Measurements from ENCODE around the gene HCN4. TPM values are rescaled to one million over a fixed set of nuclear protein-coding genes. Genes with fewer than 3 reads are reported as not detected.

The HCN4 gene
- total RNA-seq, 6 donors from 2014 or later = under 0.01 to 0.69 (median 0.19) TPM

DNA sequence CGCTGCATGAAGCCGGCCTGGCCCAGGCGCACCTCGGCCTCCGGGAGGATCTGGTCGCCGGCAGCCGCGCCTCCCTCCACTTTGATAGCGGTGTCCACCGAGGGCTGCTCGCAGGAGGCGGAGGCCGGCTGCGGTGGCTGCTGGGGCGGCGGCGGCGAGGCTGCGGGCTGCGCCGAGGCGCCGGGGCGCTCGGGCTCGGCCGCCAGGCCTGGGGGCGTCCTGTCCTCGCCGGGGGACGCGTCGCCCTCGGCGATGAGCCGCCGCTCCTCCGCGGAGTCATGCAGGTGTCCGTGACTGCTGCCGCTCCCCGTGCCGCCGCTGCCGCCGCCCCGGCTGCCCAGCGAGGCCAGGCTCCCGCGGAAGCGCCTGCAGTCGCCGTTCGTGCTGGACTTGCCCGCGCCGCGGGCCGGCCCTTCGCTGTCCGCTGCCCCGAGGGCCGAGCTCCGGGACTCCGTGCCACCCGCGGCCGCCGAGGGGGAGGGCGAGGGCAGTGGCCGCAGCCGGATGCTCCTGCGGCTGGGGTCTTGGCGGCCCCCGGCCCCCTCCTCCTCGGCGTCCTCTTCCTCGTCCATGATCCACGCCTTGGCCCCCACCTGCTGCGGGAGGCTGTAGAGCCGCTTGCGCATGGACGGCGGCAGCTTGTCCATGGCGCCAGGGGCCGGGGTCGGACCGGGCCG, 996 bp downstream of the HCN4 start:
- H3K4me3 ChIP-seq = peak overlapping the region in 3 of 4 donors; percentile 36 to 45 (median 43)
- ATAC-seq (ENCODE audit: low FRiP score in 2 of 2) (no peak), DNase-seq (peak in 1 of 2 donors; percentile 82)
- no peak overlapping the region for H3K27ac ChIP-seq
- H3K27me3 ChIP-seq = peaks cover 0 to 38% (median 21%) of the 10 kb centered on the region in 4 donors
- no peaks in the 10 kb centered on the region for H3K9me3 ChIP-seq
- TF ChIP-seq POLR2AphosphoS5 (IDR thresholded peaks at IDR 0.05) = no peak
- H3K36me3 ChIP-seq = no peaks in the 10 kb centered on the region
- H3K4me1 ChIP-seq = peaks cover 11 to 29% (median 13%) of the 10 kb centered on the region in 4 donors
- WGBS, 2 donors = 0 to 1% methylated on average over 1 to 10 of the region's 90 CpGs

DNA sequence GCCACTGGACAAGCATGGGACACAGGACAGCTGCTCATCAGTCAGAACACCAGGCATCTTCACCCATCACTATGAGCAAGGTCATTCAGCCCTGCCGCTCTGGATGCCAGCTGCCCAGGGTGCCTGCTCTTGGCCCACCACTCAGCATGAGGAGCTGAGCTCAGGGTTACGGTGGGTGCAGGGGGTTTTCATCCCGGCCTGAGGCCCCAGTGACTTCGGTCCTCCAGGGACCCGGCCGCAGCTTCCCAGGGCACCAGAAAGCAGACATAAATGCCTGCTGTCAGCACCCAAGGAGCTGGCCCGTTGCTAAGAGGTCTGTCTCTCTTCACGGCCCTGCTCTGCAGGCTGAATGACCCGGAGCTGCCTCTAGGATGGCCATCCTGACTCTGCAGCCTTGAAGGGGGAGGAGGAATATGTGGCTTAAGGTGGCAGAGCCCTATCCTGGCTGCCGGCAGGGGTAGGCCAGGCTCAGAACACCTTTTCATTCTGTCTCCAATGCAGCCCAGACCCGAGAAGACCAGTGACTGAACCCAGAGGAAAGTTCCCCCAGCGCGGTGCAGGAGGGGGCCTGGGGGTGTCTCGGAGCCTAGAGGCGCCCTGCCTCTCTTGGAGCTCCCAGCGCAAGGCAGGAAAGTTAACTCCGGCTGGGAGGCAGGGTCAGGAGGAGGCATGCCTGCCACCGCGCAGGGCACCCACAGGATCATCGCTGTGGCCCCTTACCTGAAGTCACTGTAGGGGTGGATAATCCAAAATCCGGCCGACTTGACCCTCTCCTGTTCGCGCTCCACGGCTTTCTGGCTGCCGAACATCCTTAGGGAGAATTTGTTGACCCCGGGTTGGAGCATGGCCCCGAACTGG, 1.8 kb downstream of the HCN4 start:
- WGBS, 2 donors = 25% methylated on average over 26 of the region's 28 CpGs; no CpG with 5 or more reads in 1 of the 2 donors
- Histone ChIP-seq H3K27ac (no peak overlapping the region), H3K9me3 (no peaks in the 10 kb centered on the region), H3K4me3 (peak overlapping the region in 3 of 4 donors; percentile 36 to 45 (median 43)), H3K36me3 (no peaks in the 10 kb centered on the region), H3K4me1 (peaks cover 11 to 29% (median 13%) of the 10 kb centered on the region in 4 donors), H3K27me3 (peaks cover 0 to 38% (median 21%) of the 10 kb centered on the region in 4 donors)
- ATAC-seq (ENCODE audit: low FRiP score in 2 of 2) (no peak), DNase-seq (peak in 1 of 2 donors; percentile 52)
- TF ChIP-seq EP300 (IDR thresholded peaks at IDR 0.05) = no peak
- TF ChIP-seq, protein P1, sequence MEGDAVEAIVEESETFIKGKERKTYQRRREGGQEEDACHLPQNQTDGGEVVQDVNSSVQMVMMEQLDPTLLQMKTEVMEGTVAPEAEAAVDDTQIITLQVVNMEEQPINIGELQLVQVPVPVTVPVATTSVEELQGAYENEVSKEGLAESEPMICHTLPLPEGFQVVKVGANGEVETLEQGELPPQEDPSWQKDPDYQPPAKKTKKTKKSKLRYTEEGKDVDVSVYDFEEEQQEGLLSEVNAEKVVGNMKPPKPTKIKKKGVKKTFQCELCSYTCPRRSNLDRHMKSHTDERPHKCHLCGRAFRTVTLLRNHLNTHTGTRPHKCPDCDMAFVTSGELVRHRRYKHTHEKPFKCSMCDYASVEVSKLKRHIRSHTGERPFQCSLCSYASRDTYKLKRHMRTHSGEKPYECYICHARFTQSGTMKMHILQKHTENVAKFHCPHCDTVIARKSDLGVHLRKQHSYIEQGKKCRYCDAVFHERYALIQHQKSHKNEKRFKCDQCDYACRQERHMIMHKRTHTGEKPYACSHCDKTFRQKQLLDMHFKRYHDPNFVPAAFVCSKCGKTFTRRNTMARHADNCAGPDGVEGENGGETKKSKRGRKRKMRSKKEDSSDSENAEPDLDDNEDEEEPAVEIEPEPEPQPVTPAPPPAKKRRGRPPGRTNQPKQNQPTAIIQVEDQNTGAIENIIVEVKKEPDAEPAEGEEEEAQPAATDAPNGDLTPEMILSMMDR (IDR thresholded peaks at IDR 0.05) = no peak
- no peak for TF ChIP-seq POLR2AphosphoS5 (IDR thresholded peaks at IDR 0.05)
- TF ChIP-seq POLR2A (IDR thresholded peaks at IDR 0.05) = no peak

DNA sequence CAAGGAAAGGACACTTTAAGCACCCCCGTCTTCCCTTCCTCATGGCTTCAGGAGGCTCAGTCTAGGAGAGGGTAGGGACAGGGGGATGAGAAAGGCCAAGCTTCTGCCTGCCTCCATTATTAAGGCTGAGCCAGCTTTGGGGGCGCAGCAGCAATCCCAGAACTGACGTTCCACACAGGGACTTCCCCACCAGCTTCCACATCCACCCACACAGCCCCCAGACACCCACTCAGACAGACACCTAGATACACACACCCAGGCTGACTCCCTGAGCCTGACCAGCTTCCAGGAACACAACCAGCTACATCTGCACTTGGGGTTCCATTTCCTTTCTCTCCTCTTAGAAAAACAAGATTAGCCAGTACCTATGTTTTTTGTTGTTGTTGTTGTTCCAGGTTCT, 4.7 kb downstream of the HCN4 start:
- no peaks in the 10 kb centered on the region for H3K36me3 ChIP-seq
- WGBS, 2 donors = 57 to 69% methylated on average over 2 to 3 of the region's 3 CpGs
- H3K27me3 ChIP-seq = peaks cover 0 to 27% (median 15%) of the 10 kb centered on the region in 4 donors
- H3K27ac ChIP-seq = no peak overlapping the region
- H3K9me3 ChIP-seq = no peaks in the 10 kb centered on the region
- no peak for TF ChIP-seq POLR2A (IDR thresholded peaks at IDR 0.05)
- no peak for TF ChIP-seq EP300 (IDR thresholded peaks at IDR 0.05)
- TF ChIP-seq, protein P1 (IDR thresholded peaks at IDR 0.05) = no peak
- TF ChIP-seq POLR2AphosphoS5 (IDR thresholded peaks at IDR 0.05) = no peak
- peaks cover 10 to 24% (median 13%) of the 10 kb centered on the region in 4 donors for H3K4me1 ChIP-seq
- no peak overlapping the region for H3K4me3 ChIP-seq
- no peak for DNase-seq
- no peak for ATAC-seq (ENCODE audit: low FRiP score in 2 of 2)

- TF ChIP-seq POLR2AphosphoS5 (IDR thresholded peaks at IDR 0.05) = no peak
- TF ChIP-seq, protein P1 (IDR thresholded peaks at IDR 0.05) = no peak
- TF ChIP-seq POLR2A (IDR thresholded peaks at IDR 0.05) = no peak
- TF ChIP-seq EP300 (IDR thresholded peaks at IDR 0.05) = no peak
- no peak overlapping the region for H3K27ac ChIP-seq
- peaks cover 2 to 12% (median 4%) of the 10 kb centered on the region in 4 donors for H3K4me1 ChIP-seq
- no peaks in the 10 kb centered on the region for H3K36me3 ChIP-seq
- peaks cover 0 to 15% (median 8%) of the 10 kb centered on the region in 4 donors for H3K27me3 ChIP-seq
- WGBS, 2 donors = 79 to 91% methylated on average over 2 to 5 of the region's 5 CpGs
- no peak for ATAC-seq (ENCODE audit: low FRiP score in 2 of 2)
- no peak overlapping the region for H3K4me3 ChIP-seq
- no peaks in the 10 kb centered on the region for H3K9me3 ChIP-seq
- no peak for DNase-seq
These were observed 5.9 kb downstream of the HCN4 start for GRCh38 chr15:73362900-73363299.

- WGBS, 2 donors = 61% methylated on average over 7 of the region's 7 CpGs; no CpG with 5 or more reads in 1 of the 2 donors
- Histone ChIP-seq H3K36me3 (no peaks in the 10 kb centered on the region), H3K27ac (no peak overlapping the region), H3K9me3 (no peaks in the 10 kb centered on the region), H3K4me3 (no peak overlapping the region), H3K27me3 (peaks cover 0 to 2% (median 0%) of the 10 kb centered on the region in 4 donors), H3K4me1 (no peaks in the 10 kb centered on the region)
- ATAC-seq (ENCODE audit: low FRiP score in 2 of 2) (no peak), DNase-seq (no peak)
- TF ChIP-seq POLR2AphosphoS5 (IDR thresholded peaks at IDR 0.05) = no peak
- TF ChIP-seq, protein P1 (IDR thresholded peaks at IDR 0.05) = no peak
- no peak for TF ChIP-seq EP300 (IDR thresholded peaks at IDR 0.05)
- TF ChIP-seq POLR2A (IDR thresholded peaks at IDR 0.05) = no peak
These were observed 7.4 kb downstream of the HCN4 start for GRCh38 chr15:73361337-73361736.
